Activated CD8-positive, alpha-beta memory T cell treated with anti-CD3 and anti-CD28 coated beads, Interleukin-2, amount 50 U/mL, for 4 hours (primary cell): ENCODE results near the gene PERCC1.
"Not testable (repeated sequence)": the region's sequence is repeated elsewhere in the genome, so short reads cannot be mapped to it uniquely, and the experiment has no call there.

ENCODE experiments used
- DNase-seq: peaks from one replicate; pipeline ENCODE4 v3.0.0-alpha.2; 2020

The PERCC1 gene

DNA sequence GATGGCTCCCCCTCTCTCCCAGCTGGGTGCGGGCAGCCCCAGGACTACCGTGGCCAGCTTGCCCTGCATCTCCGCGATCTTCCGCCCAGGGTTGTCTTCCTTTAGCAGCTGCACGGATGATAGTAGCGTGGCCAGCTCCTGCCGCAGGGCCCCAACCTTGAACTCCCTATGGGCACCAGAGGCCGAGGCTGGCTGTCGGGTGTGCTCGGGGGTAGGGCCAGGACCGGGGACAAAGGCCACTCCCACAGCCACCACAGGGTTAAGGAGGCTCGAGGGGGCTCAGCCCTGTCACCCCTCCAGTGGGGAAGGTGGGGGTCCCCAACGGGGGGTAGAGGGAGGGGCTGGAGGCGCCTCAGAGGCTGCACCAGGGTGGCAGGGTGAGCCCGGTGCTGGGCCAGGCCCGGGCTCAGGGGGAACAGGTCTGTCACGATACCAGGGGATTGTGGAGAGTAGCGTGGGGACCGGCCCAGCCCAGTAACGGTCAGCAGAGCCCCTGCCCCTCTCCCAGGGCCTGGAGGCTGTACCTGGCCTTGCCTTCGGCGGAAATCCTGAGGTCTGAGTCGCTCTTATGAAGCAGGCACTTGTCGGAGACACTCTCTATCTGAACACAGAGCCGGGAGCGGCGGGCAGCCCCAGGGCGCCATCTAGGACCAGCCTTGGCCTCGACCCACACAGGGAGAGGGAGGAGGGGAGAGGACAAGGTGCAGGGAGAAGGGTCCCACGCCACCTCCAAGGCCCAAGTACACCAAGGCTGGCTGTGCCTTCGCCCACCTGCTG, 5.2 kb downstream of the PERCC1 start:
- no peak for DNase-seq

DNA sequence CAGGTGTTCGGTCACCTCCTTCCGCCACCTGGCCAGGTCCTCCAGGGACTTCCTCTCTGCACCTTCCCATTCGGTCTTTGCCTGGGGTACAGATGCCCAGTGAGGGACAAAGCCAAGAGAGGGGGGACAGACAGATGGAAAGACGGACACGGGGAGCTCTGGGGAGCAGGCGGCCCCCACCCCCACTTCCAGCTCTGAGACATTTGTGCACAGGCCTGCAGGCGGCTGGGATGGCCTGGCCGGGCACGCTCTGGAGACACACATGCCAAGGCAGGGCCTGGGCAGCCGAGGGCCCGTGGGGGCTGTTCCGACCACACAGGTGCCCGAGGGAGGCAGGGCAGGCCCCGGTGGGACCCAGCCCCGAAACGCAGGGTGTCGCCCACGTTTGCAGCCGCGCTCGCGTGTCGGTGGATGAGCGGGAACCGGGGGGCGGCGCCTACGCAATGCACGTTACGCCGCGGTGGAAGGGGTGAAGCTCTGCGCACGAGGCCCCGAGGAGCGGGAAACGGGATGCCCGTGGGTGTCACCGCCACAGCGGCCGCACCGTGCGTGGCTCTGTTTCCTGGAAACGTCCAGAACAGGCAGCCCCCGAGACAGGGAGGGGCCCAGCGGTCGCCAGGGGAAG, 6.0 kb downstream of the PERCC1 start:
- DNase-seq, result no peak

DNA sequence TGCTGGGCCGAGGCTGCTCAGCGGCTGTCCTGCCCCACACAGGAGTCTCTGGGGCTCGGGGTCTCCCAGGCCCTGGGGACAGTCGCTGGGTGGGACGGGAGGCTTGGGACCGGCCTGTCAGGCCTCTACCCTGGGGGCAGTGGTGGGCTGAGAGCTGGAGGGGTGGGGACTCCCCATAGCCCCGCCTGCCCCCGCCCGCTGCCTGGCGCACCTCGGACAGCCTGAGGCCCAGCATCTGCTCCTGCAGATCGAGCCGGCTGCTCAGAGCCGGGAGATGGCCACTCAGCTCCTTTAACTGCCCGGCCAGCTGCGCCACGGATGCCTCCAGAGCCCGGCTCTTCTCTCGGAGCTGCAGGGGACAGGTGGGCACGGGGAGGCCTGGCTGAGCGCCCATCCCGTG, 6.7 kb downstream of the PERCC1 start:
- DNase-seq, result no peak

DNA sequence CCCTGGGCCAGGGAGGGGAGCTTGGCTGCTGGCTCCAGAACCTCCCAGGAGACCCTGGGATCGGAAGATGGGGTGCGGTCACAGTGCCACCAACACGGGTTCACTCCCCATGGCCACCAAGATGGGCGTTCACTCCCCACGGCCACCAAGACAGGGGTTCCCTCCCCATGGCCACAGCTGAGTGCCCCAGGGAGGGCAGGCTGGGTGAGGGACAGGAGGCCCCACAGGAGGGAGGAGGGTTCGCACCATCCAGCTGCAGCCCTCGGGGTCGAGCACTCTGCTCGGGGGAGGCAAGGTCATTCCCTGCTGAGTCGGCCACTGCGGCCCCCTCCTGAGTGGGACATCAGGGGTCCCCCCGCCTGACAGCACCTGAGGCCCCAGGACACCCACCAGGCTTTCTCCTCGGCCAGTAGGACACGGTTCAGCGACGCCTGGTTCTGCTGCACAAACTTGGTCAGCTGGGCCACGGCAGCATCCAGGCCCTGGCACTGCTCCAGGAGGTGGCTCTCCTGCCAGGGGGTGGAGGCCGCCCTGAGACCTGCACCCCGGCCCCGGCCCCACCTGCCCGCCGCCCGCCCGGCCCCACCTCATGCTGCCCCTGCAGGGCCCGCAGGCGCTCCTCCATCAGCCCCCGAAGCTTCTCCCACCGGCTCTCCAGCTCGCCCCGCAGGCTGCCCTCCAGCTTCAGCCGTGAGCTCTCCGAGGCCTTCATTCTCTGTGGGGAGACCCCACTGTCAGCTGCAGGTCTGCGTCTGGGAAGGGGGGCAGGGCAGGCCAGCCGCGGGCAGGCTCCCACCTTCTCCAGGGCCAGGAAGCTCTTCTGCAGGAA, 7.6 kb downstream of the PERCC1 start:
- DNase-seq, result no peak

DNA sequence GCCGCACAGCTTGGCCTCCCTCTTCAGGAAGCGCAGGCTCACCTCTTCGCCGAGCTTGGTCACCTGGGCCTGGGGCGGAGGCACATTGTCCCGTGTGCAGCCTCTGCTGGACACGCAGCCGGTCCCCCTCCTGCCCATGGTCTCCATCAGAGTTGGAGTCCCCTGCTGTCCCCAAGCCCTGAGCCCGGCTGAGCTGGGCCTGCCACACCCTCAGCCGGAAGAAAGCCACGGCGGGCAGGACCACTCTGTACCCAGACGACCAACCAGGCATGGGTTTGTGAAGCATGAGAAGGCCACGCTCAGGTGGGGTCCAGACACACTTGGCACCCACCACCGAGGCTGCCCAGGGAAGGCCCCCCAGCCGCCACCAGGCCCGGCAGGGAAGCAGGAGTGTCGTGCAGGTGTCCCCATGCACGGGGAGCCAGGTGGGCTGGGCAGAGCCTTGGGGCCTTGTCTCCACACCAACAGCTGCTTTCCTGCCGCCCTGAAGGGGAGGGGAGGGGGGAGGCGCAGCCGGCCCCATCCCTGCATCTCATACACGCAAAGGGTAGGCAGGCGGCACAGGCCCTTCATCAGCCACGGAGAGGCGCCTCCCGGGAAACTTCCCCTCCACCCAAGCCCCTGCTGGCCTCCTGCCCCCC, 8.3 kb downstream of the PERCC1 start:
- no peak for DNase-seq

DNA sequence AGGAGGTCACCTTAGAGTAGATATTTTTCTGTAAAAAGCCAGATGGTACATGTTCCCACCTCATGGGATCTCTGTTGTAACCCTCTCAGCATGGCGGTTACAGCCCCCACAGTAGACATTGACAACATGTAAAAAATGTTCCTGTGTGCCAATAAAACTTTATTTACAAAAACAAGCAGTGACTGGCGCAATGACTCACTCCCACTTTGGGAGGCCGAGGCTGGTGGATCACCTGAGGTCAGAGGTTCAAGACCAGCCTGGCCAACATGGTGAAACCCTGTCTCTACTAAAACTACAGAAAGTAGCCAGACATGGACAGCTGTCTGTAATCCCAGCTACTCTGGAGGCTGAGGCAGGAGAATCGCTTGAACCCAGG, 8.8 kb downstream of the PERCC1 start:
- DNase-seq, result not testable (repeated sequence)

DNA sequence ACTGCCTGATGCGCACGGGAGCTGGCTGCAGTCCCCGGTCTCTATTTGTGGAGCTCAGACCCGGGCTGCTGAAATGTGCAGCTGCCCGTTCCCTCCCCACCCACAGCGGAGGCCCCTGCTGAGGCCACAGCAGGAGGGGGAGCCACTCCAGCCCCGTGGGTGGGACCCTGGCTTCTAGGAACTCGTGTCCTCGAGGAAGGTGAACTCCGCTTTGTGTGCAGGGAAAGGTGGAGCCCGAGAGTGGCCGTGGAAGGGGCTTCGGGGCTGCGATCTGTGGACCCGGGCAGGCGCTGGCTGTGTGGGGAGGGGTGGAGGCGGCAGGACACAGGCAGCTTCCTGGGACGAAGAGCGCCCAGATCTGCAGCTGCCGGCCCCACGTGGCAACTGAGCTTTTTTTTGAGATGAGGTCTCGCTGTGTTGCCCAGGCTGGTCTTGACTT, 10.5 kb downstream of the PERCC1 start:
- DNase-seq, result no peak

DNA sequence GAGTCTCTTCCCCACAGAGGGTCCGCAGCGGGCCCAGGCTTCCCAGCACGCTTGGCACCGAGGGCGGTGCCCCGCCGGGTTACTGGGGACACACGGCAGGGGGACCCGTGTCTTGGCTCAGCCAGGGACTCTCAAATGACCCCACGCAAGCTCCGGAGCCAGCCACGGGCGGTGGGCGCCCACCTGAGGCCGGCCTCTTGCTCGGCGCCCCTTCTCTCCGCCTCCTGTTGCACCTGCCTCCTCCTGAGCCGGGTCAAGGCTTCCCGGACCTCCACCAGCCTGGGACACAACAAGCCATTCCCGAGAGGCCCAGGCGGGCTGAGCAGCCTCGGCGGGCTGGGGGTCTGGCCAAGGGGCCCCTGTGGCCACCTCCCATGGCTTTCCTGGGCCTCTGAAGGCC, 11.8 kb downstream of the PERCC1 start:
- no peak for DNase-seq

DNA sequence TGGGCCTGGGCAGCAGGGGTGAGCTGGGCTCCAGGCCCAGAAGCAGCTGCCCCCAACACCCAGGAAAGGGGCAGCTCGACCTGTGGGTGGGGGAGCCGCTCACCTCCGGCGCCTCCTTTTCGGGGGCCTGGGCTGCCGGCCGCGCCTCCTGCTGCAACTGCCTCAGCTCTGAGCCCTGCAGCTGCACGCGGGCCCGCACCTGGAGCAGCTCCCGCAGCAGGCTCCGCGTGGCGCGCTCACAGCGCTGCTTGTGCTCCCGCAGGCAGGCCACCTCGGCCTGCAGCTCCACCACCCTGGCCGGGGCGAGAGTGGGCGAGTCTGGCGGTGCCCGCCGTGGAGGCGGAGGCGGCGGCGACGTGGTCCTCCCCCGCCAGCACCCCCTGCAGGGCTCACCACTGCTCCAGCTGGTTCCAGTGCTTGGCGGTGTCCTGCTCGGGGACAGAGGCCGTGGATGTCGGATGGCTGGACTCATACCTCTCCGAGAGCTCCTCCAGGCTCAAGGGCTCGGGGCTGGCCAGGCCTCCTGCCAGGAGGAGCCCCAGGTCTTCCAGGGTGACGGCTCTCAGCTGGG, 12.6 kb downstream of the PERCC1 start:
- DNase-seq, result no peak

DNA sequence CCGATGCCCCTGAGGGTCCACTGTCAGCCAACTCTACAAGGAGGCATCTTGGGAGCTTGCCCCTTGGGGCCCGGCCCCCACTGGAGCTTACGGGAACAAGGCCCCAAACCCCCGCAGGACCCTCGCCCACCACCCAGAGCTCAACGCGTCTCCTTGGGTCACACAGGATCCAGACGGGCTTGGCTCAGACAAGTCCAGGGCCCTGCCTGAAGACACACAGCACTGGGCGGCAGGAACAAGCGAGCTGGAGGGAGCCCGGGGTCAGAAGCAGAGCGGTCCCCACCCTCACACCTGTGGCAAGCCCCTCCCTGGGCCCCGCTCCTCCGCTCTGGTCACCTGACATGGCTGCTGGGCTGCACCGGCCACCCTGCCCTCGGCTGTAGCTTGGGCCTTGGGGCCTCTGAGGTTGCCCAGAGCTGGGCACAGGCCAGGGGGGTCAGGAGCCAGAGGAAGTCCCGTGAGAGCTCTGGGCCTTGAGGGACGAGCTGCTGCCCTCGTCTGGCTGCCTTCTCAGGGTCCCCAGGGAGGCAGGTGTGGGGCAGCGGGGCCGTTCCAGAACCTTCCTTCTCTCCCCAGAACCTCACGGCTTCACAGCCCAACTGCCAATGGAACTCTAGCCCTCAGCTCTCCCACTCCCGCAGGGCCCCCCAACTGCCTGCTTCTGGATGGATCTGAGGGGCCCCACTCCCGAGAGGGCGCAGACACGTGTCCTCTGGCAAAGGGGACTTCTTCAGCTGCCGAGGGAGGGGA, 13.3 kb downstream of the PERCC1 start, which contains the start of gene CCDC154:
Gene CCDC154 (minus strand): TSS at position 577 of the 750 bp plus-strand sequence. CDS start 234 bp downstream, at position 343.
- DNase-seq, result no peak

DNA sequence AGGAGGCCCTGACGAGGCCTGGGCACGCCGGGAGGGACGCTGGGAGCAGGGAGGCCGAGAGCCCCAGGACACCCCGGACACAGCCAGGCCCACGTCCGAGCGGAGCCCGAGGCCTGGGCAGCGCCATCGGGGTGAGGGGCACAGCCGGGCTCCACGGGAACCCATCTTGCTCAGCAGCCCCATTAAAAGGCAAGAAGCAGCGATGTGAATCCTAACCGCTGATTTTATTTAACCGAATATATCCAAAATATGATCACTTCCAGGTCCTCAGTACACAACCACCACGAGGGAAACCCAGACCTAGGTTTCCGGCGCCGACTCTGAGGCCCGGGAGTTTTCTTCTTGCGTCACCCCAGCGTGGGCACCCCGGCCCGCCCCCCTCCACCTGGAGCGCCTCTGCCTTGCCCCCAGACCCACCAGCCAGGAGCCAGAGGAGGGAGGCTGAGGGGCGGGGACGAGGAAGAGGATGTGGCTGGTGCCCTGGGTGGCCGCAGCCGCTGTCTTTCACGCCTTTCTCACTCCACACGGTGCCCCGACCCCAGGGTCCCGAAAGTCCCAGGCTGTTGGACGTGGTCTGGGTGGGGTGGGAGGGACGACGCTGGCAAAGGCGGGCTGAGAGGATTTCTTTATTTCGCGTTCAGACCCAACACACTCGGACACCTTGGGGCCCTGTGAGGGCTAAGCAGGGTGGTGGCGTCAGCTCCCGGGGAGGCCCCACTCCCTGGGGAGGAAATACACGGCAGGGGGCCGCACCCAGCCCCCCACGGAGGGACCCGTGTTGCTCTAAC, 14.0 kb downstream of the PERCC1 start:
- no peak for DNase-seq

DNA sequence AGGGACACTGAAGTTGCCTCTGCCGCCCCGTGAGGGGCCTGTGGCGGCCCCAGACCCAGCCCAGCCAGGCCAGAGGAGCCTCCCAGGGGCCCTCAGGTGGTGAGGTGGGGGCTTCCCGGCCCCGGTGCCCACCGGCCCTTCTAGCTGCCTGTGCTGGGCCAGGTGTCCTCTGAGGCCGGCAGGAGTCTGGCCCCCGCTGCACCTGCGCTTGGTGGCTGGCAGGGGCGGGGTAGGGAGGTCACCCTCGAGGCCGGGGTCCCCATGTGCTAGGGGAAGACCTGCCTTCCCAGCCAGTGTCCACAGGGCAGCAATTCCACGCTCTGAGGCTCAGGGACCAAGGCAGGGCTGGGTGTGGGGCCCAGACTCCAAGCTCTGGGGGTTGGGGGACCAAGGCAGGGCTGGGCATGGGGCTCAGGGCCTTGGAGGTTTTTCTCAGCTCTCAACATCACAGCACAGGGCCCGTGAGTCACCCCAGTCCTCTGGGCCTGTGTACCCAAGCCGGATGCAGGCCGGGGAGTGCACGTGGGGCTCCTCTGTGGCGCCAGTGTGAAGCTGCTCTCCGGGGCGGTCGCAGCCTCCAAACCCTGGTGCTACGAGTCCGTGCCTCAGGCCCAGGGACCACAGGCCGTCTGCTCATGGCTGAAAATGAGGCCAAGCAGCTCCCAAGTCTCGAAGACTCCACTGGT, 14.8 kb downstream of the PERCC1 start:
- DNase-seq, result no peak

DNA sequence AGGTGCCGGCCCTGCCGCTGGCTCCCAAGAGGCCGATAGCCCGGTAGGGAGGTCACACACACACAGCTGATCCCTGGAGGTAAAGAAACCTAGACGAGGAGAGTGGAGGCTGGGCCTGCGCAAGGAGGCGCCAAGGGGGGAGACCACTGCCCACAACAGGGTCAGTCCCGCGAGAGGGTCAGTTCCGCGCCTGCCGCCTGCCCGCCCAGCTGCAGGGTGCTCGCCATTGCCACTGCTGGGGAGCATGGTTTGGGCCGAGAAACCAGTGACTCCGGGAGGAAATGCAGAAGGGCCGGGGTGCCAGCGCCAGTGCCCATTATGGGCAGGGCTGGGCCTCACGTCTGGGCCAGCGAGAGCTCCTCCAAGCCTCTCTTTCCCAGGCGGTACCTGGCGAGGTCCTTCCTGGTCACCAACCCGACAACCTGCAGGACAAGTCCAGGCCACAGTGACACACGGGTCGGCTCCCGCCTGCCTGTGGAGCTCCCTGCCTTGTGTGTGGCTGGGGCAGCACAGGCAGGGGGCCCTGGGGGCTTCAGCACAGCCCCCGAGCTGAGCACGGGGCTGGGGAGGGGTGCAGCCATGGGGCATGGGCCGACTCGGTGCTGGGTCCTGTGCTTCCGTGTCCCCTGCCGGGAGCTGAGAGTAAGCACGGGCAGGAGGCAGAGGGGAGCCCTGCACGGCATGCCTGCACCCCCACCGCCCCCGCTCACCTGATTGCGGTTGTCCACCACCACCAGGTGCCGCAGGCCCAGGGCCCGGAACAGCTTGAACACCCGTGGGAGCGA, 15.6 kb downstream of the PERCC1 start:
- no peak for DNase-seq

DNA sequence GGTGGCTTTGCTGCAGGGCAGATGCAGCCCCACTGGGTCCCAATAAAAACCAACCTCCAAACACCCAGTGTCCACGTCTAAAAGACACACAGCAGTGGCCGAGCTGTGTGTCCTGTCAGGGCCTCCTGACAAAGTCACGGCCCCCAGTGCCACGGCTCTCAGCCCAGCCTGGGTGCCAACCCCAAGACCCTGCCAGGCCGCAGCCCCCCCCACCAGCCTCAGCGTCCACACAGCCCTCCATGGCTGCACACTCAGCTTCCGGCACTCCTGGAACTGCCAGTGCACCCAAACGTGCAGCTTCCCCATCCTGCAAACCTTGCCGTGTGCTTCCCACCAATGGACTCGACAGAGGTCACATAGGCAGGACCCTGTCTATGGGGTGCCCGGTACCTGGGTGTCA, 17.1 kb downstream of the PERCC1 start:
- DNase-seq, result no peak

DNA sequence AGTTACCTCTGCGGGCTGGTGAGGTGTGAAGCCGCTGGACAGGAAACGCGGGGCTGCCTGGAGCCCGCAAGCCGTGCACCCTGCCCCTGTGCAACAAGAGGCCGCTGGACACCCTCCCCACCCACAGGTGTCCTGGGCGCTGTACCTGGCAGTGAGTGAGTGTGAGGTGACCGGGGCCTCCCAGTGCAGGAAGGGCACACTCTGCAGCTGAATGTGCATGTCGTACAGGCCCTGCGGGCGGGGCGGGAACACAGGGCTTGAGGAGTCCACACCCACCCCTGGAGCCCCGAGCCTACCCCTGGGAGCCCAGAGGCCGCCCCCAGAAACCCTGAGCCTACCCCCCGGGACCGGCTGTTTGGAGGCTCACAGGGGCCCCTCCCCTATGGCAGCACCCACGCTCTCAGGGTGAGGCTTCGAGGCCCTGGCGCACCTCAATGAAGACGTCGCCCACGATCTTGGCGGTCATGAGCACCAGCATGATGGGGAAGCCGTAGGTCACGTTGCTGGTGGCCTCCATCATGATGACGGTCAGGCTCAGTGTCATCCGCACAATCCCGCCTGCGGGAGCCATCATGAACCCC, 17.7 kb downstream of the PERCC1 start:
- no peak for DNase-seq

DNA sequence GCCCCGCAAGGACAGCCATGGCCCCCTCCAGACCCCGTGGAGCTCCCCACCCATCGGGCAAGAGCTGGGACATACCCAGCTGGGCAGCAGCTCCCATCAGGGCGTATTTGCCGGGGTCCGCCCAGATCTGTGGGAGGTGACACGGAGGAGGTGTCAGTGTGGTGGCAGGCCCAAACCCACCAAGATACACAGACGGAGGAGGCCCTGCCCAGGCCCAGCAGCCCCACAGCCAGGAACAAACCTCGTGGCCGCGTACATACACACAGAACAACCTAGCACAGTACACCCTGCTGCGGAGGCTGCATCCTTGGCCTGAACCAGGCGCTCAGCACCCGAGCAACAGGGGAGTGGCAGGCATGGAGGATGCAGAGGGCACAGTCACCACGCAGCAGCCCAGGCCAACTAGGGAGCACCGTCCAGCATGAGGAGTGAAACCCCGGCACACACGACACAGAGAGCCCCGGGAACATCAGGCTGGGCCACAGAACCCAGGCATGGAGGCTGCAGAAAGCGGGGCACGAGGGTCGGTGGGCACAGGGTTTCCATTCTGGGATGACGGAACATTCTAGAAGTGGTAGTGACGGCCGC, 18.4 kb downstream of the PERCC1 start:
- DNase-seq, result no peak

DNA sequence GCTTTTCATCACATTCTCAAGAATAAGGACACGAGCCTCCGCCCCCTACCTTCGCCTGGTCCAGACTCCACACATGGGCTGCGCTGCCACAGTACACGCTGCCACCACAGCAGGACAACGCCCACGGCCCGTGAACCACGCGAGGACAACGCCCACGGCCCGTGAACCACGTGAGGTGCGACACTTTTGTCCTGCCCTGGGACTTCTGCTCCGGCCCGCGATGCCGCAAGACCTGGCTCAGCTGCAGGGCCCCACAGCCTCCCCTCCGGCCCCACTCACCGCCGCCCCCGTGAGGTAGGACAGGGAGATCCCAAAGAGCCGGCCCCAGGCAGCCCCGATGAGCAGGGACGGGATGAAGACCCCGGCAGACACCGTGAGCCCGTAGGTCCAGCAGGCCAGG, 19.3 kb downstream of the PERCC1 start:
- DNase-seq, result no peak

DNA sequence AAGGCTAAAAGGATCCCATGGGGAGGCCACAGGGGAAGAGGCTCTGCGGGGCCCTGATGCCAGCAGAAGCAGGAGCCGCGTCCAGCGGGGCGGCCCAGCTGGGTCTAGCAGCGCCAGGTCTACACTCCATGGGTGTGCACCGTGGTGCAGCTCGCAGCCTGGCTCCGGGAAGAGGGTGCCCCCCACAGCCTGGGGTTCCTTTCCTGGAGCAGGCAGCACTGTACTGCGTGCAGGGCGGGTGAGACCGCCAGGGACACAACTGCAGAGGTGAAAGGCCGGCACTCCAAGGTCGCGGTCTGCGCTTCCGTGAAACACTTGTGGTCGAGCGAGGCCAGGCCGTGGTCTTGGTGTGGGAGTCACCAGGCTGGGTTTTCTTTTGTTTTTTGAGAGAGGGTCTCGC, 20.0 kb downstream of the PERCC1 start:
- no peak for DNase-seq
